ENCODE data around the gene NF2. TPM values are rescaled to one million over a fixed set of nuclear protein-coding genes. Genes with fewer than 3 reads are reported as not detected.

The NF2 gene
- total and polyA plus RNA-seq, 2 of the 8 experiments (the other 6 are each of a cell fraction or from before 2014, with no cell fraction given), result 17.6 to 53.6 TPM

DNA sequence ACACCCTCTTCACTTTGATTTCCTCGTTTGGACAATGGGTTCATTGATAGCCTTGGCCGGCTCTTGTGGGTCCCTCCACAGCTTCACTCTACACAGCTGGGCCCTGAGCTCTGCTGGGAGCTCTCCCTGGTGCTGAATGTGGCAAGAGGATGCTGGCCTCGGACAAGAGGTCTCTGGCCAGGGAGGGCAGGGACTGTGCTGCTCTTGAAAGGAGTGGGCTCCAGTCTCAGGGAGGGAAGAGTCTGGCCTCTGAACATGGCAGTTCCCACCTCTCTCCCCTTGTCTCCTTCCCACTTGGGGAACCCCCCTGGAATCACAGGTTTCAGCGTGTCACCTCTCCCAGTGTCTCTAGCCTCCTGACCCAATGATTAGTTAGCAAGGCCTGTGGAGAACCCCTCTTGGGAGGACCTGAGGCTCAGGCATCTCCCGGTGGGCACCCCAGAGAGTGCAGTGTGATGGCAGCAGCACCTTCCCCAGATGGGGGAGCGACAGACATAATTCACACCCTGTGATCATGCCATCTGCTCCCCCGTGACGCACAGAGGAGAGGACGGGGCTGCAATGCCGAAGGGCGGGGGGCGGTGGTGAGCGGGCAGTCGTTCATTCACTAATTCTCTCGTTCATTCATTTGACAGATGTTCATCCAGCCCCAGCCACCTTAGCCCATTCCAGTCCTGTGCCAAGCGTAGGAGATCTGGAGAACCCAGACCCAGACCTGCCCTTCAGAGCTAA lies 113.5 kb downstream of the NF2 start (continued):
- no peak for TF ChIP-seq RBBP5 (IDR thresholded peaks at IDR 0.05; ENCODE audit: borderline replicate concordance, low read depth, low read length)
- peak; percentile 37 for TF ChIP-seq NANOG (IDR thresholded peaks at IDR 0.05; ENCODE audit: insufficient read depth, low read depth, low read length, poor library complexity, severe bottlenecking)
- no peak for TF ChIP-seq BRCA1 (IDR thresholded peaks at IDR 0.05; ENCODE audit: low read depth, low read length)
- TF ChIP-seq ASH2L (IDR thresholded peaks at IDR 0.05; ENCODE audit: low read length), result no peak
- no peak for TF ChIP-seq CHD1 (IDR thresholded peaks at IDR 0.05; ENCODE audit: low read depth, low read length)
- peak; percentile 67; the same call in 1 of the 2 replicates for TF ChIP-seq GABPA (IDR thresholded peaks at IDR 0.05; ENCODE audit: borderline replicate concordance, insufficient read depth, low read length)
- TF ChIP-seq SIX5 (IDR thresholded peaks at IDR 0.05; ENCODE audit: low read depth, low read length), result no peak
- peak; percentile 85 to 98; a peak in 3 of 4 replicates for TF ChIP-seq HDAC2 (IDR thresholded peaks at IDR 0.05; ENCODE audit: borderline replicate concordance in 1 of 2, low read depth in 2 of 2, low read length in 2 of 2)
- no peak for TF ChIP-seq JUND (IDR thresholded peaks at IDR 0.05; ENCODE audit: low read length)
- no peak for TF ChIP-seq POLR2A (IDR thresholded peaks at IDR 0.05; ENCODE audit: control extremely low read depth in 1 of 2, low read depth in 2 of 2, low read length in 2 of 2)
- TF ChIP-seq RAD21 (IDR thresholded peaks at IDR 0.05 in 1 of 2, conservative IDR thresholded peaks at IDR 0.05 in 1 of 2; ENCODE audit: low read depth in 2 of 2, low read length in 2 of 2), result peak; percentile 6 to 37; a peak in 1 of 4 replicates
- TF ChIP-seq CHD2 (IDR thresholded peaks at IDR 0.05; ENCODE audit: low read length), result no peak
